ENCODE results near the gene MS4A4E. TPM values are rescaled to one million over a fixed set of nuclear protein-coding genes. Genes with fewer than 3 reads are reported as not detected.

Gene MS4A4E
- total and polyA plus RNA-seq, 2 of the 13 experiments (the other 11 are each of a cell fraction or from before 2014, with no cell fraction given): not detected

GRCh38 chr11:60280412-60280811 is 37.5 kb upstream of the MS4A4E start, which contains the start of gene MS4A4A (continued):
- no peak for TF ChIP-seq ZBTB40 (IDR thresholded peaks at IDR 0.05)
- no peak for TF ChIP-seq ZBTB40 (CRISPR knock-in tag; IDR thresholded peaks at IDR 0.05)
- no peak for TF ChIP-seq PAX8 (CRISPR knock-in tag; IDR thresholded peaks at IDR 0.05; ENCODE audit: borderline replicate concordance)
- TF ChIP-seq ARID5B (CRISPR knock-in tag; IDR thresholded peaks at IDR 0.05): no peak
- no peak for TF ChIP-seq SCMH1 (CRISPR knock-in tag; IDR thresholded peaks at IDR 0.05; ENCODE audit: borderline replicate concordance)
- TF ChIP-seq ZNF879 (CRISPR knock-in tag; IDR thresholded peaks at IDR 0.05): no peak
- no peak for TF ChIP-seq GLMP (CRISPR knock-in tag; IDR thresholded peaks at IDR 0.05; ENCODE audit: borderline replicate concordance)

Measured in HepG2 (cell line).